ENCODE measurements around the gene ASB14.

DNA sequence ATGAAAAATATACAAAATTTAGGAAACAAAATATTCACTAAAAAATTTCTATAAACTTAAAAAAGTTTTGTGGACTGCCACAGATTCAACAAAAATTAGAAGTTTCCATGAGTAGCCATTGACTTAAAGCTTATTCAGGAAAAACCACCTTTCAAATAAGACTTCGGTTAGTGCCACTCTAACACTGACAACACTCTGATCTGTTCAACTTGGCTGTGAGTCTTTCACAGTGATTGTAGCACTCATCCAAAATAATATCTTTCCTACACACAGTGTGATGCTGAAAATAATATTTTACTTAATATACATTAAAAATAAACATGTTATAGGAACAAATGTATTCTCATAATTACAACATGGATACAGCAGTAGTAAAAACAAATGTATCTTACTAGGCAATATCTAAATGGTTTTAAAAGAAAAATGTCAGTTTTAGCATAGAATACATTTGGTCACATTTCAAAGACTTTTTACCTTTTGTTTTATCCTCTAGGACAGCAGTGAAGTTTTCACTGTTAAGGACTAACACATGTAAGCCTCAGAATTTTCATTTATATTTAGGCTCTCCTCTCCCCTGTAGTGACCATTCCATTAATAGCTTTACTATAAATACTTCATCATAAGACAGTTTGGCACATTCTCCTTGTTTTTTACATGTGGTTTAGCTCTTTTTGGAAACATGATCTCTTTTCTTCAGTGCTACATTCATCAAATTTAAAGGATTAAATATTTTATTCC, at the start of gene ASB14:
- TF ChIP-seq, protein P1, sequence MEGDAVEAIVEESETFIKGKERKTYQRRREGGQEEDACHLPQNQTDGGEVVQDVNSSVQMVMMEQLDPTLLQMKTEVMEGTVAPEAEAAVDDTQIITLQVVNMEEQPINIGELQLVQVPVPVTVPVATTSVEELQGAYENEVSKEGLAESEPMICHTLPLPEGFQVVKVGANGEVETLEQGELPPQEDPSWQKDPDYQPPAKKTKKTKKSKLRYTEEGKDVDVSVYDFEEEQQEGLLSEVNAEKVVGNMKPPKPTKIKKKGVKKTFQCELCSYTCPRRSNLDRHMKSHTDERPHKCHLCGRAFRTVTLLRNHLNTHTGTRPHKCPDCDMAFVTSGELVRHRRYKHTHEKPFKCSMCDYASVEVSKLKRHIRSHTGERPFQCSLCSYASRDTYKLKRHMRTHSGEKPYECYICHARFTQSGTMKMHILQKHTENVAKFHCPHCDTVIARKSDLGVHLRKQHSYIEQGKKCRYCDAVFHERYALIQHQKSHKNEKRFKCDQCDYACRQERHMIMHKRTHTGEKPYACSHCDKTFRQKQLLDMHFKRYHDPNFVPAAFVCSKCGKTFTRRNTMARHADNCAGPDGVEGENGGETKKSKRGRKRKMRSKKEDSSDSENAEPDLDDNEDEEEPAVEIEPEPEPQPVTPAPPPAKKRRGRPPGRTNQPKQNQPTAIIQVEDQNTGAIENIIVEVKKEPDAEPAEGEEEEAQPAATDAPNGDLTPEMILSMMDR (conservative IDR thresholded peaks at IDR 0.05): no peak
- TF ChIP-seq EZH2 (IDR thresholded peaks at IDR 0.05; ENCODE audit: low read depth): no peak
